Measurements from ENCODE around the gene ZFYVE28. TPM values are rescaled to one million over a fixed set of nuclear protein-coding genes. Genes with fewer than 3 reads are reported as not detected.

Gene ZFYVE28
- total and polyA plus RNA-seq, 10 of the 15 experiments (the other 5 are each of a cell fraction or from before 2014, with no cell fraction given) = 0.06 to 1.9 (median 0.22) TPM; not detected in 1

GRCh38 chr4:2427383-2428334 is 9.2 kb upstream of the ZFYVE28 start:
- no TSS peak for BruUV-seq (replicated peaks)
- Histone ChIP-seq H3K27me3 (replicated peaks in 1 of 2; ENCODE audit: control insufficient read depth in 2 of 2, insufficient read depth in 2 of 2, low read length in 1 of 2) (no peaks in the 10 kb centered on the region; a peak in 1 of 4 replicates), H3K36me3 (ENCODE audit: control insufficient read depth in 2 of 2, insufficient read depth in 2 of 2, low read length in 1 of 2) (no peaks in the 10 kb centered on the region), H3K4me3 (no peak overlapping the region), H3K4me2 (ENCODE audit: control insufficient read depth, insufficient read depth) (no peak overlapping the region), H3K9ac (ENCODE audit: control insufficient read depth, insufficient read depth, low read length) (no peak overlapping the region), H3K27ac (ENCODE audit: control insufficient read depth, insufficient read depth) (no peak overlapping the region), H3K9me3 (replicated peaks; ENCODE audit: control insufficient read depth, insufficient read depth, low read length) (no peaks in the 10 kb centered on the region), H4K20me1 (ENCODE audit: control insufficient read depth, insufficient read depth) (no peaks in the 10 kb centered on the region), H2AFZ (ENCODE audit: control insufficient read depth, low read depth, low read length) (no peak overlapping the region), H3K4me1 (ENCODE audit: control insufficient read depth, insufficient read depth, low read length) (no peaks in the 10 kb centered on the region), H3K79me2 (ENCODE audit: control insufficient read depth, insufficient read depth, low read length) (no peaks in the 10 kb centered on the region)
- intact Hi-C loops (cut with micrococcal nuclease; ENCODE audit: unreplicated experiment) = no loop called here
- CTCF ChIA-PET = interaction anchor here (1.3 to 2.1 kb wide), 2 partner anchors 14 to 207 kb away, joined by 3 to 8 read pairs; no protein-coding TSS in a partner anchor
- ATAC-seq (no peak), DNase-seq (ENCODE audit: low read depth, low spot score) (no peak), FAIRE-seq (no peak)
- TF ChIP-seq RB1 (IDR thresholded peaks at IDR 0.05; ENCODE audit: borderline replicate concordance) (no peak), POLR2A (IDR thresholded peaks at IDR 0.05; ENCODE audit: low read depth, low read length) (no peak), NR2C2 (IDR thresholded peaks at IDR 0.05; ENCODE audit: borderline replicate concordance, control insufficient read depth, insufficient read length, low read depth) (no peak)
- POLR2A ChIA-PET = no interaction called here
- RAD21 ChIA-PET (ENCODE audit: unreplicated experiment) = interaction anchor here (0.7 kb wide), 1 partner anchor 9 kb away, joined by 3 read pairs; no protein-coding TSS in a partner anchor
- 49% methylated on average over 23 of the region's 23 CpGs for WGBS (ENCODE audit: insufficient coverage, insufficient replicate concordance, low lambda C conversion rate, missing lambda C conversion rate)
- in situ Hi-C loops (cut with MboI) = no loop called here
- SMC1A ChIA-PET (ENCODE audit: uncharacterized antibody, unreplicated experiment) = no interaction called here

GRCh38 chr4:2426711-2427275 is 8.3 kb upstream of the ZFYVE28 start:
- Histone ChIP-seq H3K4me3 (no peak overlapping the region), H3K27me3 (replicated peaks in 1 of 2; ENCODE audit: control insufficient read depth in 2 of 2, insufficient read depth in 2 of 2, low read length in 1 of 2) (no peaks in the 10 kb centered on the region; a peak in 1 of 4 replicates), H3K27ac (ENCODE audit: control insufficient read depth, insufficient read depth) (no peak overlapping the region), H3K9ac (ENCODE audit: control insufficient read depth, insufficient read depth, low read length) (no peak overlapping the region), H4K20me1 (ENCODE audit: control insufficient read depth, insufficient read depth) (no peaks in the 10 kb centered on the region), H3K4me2 (ENCODE audit: control insufficient read depth, insufficient read depth) (no peak overlapping the region), H3K36me3 (ENCODE audit: control insufficient read depth in 2 of 2, insufficient read depth in 2 of 2, low read length in 1 of 2) (no peaks in the 10 kb centered on the region), H3K9me3 (replicated peaks; ENCODE audit: control insufficient read depth, insufficient read depth, low read length) (no peaks in the 10 kb centered on the region), H2AFZ (ENCODE audit: control insufficient read depth, low read depth, low read length) (no peak overlapping the region), H3K79me2 (ENCODE audit: control insufficient read depth, insufficient read depth, low read length) (no peaks in the 10 kb centered on the region), H3K4me1 (ENCODE audit: control insufficient read depth, insufficient read depth, low read length) (no peaks in the 10 kb centered on the region)
- ChIA-PET RAD21 (ENCODE audit: unreplicated experiment) (no interaction called here), SMC1A (ENCODE audit: uncharacterized antibody, unreplicated experiment) (no interaction called here), CTCF (interaction anchor here (2.1 kb wide), 1 partner anchor 206 kb away, joined by 8 read pairs; no protein-coding TSS in a partner anchor), POLR2A (no interaction called here)
- TF ChIP-seq CUX1 (IDR thresholded peaks at IDR 0.05; ENCODE audit: insufficient replicate concordance, low read depth, low read length) (no peak), PKNOX1 (IDR thresholded peaks at IDR 0.05) (no peak), SIN3A (IDR thresholded peaks at IDR 0.05; ENCODE audit: low read depth, low read length) (no peak), YBX1 (IDR thresholded peaks at IDR 0.05) (no peak), FOS (IDR thresholded peaks at IDR 0.05; ENCODE audit: borderline replicate concordance, extremely low read depth, insufficient read length) (no peak)
- intact Hi-C loops (cut with micrococcal nuclease; ENCODE audit: unreplicated experiment) = no loop called here
- FAIRE-seq = no peak
- no TSS peak for BruUV-seq (replicated peaks)
- 43% methylated on average over 12 of the region's 13 CpGs for WGBS (ENCODE audit: insufficient coverage, insufficient replicate concordance, low lambda C conversion rate, missing lambda C conversion rate)
- in situ Hi-C loops (cut with MboI) = no loop called here
- no peak for DNase-seq (ENCODE audit: low read depth, low spot score)
- ATAC-seq = no peak

All from GM12878 (cell line).